NCI-H1694 (cell line): Measurements from ENCODE around the gene SLC2A3.
"Not testable (repeated sequence)": the region's sequence is repeated elsewhere in the genome, so short reads cannot be mapped to it uniquely, and the experiment has no call there.

Experiments used
- DNase-seq: peaks from one replicate; lab custom pipeline; 2025; lab: John Stamatoyannopoulos, UW

SLC2A3 gene

DNA sequence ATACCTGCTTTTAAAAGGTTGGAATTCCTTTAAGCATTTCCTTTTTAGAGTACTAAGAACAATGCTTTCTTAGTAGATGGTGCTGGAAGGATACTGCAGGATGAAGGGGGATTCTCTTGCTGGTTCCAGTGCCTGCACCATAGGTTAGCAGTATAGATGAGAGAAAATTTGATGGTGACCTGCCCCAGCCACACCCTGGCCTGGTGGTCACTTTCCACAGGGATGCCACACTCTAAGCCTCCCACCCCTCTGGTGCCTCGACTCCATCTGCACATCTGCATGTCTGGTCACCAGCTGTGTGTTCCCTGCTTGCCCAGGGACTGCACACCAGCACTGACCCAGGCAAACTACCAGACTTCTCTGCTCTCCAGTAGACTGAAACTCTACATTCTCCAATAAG, 19.1 kb downstream of the SLC2A3 start:
- no peak for DNase-seq

- DNase-seq = no peak
These were observed 20.2 kb downstream of the SLC2A3 start for GRCh38 chr12:7915661-7916403.

- DNase-seq = not testable (repeated sequence)
These were observed 25.9 kb downstream of the SLC2A3 start for GRCh38 chr12:7910106-7910505.

- DNase-seq = no peak
These were observed 29.0 kb downstream of the SLC2A3 start for GRCh38 chr12:7907009-7907408.

GRCh38 chr12:7906303-7906702, 29.7 kb downstream of the SLC2A3 start:
- DNase-seq = not testable (repeated sequence)

GRCh38 chr12:7905600-7906125, 30.3 kb downstream of the SLC2A3 start:
- DNase-seq = not testable (repeated sequence)

- DNase-seq = no peak
These were observed 30.9 kb downstream of the SLC2A3 start for GRCh38 chr12:7905071-7905470.

DNA sequence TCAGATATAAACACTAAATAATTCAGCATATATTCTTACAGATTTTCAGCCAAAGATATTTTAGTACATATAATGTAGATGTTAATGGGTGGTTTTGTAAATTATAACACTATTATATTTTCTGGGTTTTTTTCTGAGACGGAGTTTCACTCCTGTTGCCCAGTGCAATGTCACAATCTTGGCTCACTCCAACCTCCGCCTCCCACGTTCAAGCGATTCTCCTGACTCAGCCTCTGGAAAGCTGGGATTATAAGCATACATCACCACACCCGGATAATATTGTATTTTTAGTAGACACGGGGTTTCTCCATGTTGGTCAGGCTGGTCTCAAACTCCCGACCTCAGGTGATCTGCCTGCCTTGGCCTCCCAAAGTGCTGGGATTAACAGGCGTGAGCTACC, 33.6 kb downstream of the SLC2A3 start:
- not testable (repeated sequence) for DNase-seq

GRCh38 chr12:7899755-7900154, 36.2 kb downstream of the SLC2A3 start:
- no peak for DNase-seq

- DNase-seq = not testable (repeated sequence)
These were observed 39.3 kb downstream of the SLC2A3 start for GRCh38 chr12:7896726-7897125.

GRCh38 chr12:7892186-7892980, 43.6 kb downstream of the SLC2A3 start:
- DNase-seq = no peak

DNA sequence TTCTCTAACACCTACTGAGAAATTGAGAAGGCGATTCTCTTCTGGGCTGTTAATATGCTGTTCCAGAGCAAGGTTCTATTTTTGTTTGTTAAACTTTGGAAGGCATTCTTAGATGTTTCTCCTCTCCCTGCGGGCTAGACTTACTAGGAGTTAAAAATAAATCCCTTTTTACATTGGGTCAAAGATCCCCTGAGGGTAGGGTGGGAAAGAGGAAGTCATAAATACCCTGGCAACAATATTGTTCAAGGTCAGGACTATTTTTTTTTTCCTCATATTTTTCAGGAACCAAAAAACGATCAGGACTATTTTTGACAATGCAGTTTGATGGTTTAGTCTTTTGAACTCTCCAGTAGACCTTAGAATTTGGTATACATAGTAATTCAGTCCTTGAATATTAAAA, 51.3 kb downstream of the SLC2A3 start:
- DNase-seq = no peak

DNA sequence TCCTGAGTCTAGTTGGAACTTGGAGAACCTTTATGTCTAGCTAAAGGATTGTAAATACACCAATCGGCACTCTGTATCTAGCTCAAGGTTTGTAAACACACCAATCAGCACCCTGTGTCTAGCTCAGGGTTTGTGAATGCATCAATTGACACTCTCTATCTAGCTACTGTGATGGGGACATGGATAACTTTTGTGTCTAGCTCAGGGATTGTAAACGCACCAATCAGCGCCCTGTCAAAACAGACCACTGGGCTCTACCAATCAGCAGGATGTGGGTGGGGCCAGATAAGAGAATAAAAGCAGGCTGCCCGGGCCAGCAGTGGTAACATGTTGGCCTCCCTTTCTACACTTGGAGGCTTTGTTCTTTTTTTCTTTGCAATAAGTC, 54.3 kb downstream of the SLC2A3 start:
- not testable (repeated sequence) for DNase-seq

- not testable (repeated sequence) for DNase-seq
These were observed 54.8 kb downstream of the SLC2A3 start for GRCh38 chr12:7880952-7881735.

- no peak for DNase-seq
These were observed 56.7 kb downstream of the SLC2A3 start for GRCh38 chr12:7879246-7879645.

DNA sequence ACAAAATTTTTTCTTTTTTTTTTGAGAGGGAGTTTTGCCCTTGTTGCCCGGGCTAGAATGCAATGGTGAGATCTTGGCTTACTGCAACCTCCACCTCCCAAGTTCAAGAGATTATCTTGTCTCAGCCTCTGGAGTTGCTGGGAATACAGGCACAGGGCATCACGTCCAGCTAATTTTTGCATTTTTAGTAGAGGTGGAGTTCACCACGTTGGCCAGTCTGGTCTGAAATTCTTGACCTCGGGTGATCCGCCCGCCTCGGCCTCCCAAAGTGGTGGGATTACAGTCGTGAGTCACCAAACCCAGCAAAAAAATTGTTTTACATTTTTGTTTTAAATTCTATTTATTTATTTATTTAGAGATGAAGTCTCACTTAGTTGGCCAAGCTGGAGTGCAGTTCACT, 58.6 kb downstream of the SLC2A3 start:
- no peak for DNase-seq

GRCh38 chr12:7872566-7873319, 63.2 kb downstream of the SLC2A3 start, which contains the start of gene SLC2A14:
Gene SLC2A14 (minus strand): TSS chr12:7872915. CDS start chr12:7869880, 3,035 bp downstream.
- no peak for DNase-seq

DNA sequence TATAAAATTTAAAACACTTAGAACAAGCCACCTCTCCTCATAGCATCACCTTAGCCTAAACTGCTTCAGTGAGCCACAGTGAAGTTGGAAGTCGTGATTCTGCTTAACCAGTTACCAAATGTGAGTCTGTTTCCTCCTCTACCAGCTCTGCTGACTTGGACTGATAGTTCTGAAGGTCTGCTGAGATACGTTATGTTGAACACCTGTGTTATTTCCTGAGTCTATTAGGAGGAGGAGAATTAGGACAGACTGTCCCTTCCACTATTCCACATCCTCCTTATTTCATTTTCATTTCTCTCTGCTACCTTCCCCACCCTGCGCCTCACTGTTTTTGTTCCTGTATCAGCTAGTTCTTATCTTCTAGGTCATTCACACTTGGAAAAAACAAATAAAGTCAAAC, 65.7 kb downstream of the SLC2A3 start:
- DNase-seq = no peak
